NOMO-1 treated with DMSO at 0.1 percent for 48 hours (cell line): ENCODE results near the gene KRTAP10-1.
"Not testable (repeated sequence)": the region's sequence is repeated elsewhere in the genome, so short reads cannot be mapped to it uniquely, and the experiment has no call there.

ENCODE experiments used
- DNase-seq: peaks from one replicate; lab custom pipeline; 2025; ENCODE audit not compliant: unreplicated experiment; lab: John Stamatoyannopoulos, UW

The KRTAP10-1 gene

GRCh38 chr21:44503006-44503889 is 36.7 kb downstream of the KRTAP10-1 start:
- not testable (repeated sequence) for DNase-seq

- DNase-seq, result no peak
Measured at GRCh38 chr21:44502171-44502958, 37.6 kb downstream of the KRTAP10-1 start.

- DNase-seq, result no peak
Measured at GRCh38 chr21:44500111-44500510, 39.9 kb downstream of the KRTAP10-1 start.

- no peak for DNase-seq
Measured at GRCh38 chr21:44499631-44500030, 40.4 kb downstream of the KRTAP10-1 start.

GRCh38 chr21:44499211-44499560 is 40.8 kb downstream of the KRTAP10-1 start:
- no peak for DNase-seq

GRCh38 chr21:44498280-44499210 is 41.5 kb downstream of the KRTAP10-1 start:
- DNase-seq, result no peak

GRCh38 chr21:44497703-44498126 is 42.3 kb downstream of the KRTAP10-1 start:
- no peak for DNase-seq

- DNase-seq, result no peak
Measured at GRCh38 chr21:44496564-44497550, 43.1 kb downstream of the KRTAP10-1 start.

- DNase-seq, result no peak
Measured at GRCh38 chr21:44495611-44496563, 44.1 kb downstream of the KRTAP10-1 start.

GRCh38 chr21:44494956-44495355 is 45.0 kb downstream of the KRTAP10-1 start:
- DNase-seq, result no peak

- no peak for DNase-seq
Measured at GRCh38 chr21:44494418-44494817, 45.6 kb downstream of the KRTAP10-1 start.

GRCh38 chr21:44492567-44493385 is 47.2 kb downstream of the KRTAP10-1 start:
- DNase-seq, result no peak

- DNase-seq, result no peak
Measured at GRCh38 chr21:44490816-44491215, 49.2 kb downstream of the KRTAP10-1 start.

GRCh38 chr21:44490405-44490804 is 49.6 kb downstream of the KRTAP10-1 start:
- DNase-seq, result no peak

GRCh38 chr21:44489962-44490361 is 50.0 kb downstream of the KRTAP10-1 start:
- DNase-seq, result no peak
